OCI-LY7 (cell line): ENCODE data around the gene WNK2.

Experiments
- EZH2phosphoT487 ChIP-seq: fragments of 200-600 bp; sonication (generic); IDR thresholded peaks from 2 replicates; pipeline ENCODE4 v1.6.1; 2018; ENCODE audit warnings: low read depth, borderline replicate concordance, mild to moderate bottlenecking, mixed run types, antibody characterized with exemption, low read length, moderate library complexity, mixed read lengths
- TF ChIP-seq, protein P1 (sequence below): fragments of 200-600 bp; sonication (generic); conservative IDR thresholded peaks from 2 replicates; pipeline ENCODE4 v1.5.1; 2014; ENCODE audit warnings: mild to moderate bottlenecking, antibody characterized with exemption, low read length, moderate library complexity, mixed read lengths

DNA sequence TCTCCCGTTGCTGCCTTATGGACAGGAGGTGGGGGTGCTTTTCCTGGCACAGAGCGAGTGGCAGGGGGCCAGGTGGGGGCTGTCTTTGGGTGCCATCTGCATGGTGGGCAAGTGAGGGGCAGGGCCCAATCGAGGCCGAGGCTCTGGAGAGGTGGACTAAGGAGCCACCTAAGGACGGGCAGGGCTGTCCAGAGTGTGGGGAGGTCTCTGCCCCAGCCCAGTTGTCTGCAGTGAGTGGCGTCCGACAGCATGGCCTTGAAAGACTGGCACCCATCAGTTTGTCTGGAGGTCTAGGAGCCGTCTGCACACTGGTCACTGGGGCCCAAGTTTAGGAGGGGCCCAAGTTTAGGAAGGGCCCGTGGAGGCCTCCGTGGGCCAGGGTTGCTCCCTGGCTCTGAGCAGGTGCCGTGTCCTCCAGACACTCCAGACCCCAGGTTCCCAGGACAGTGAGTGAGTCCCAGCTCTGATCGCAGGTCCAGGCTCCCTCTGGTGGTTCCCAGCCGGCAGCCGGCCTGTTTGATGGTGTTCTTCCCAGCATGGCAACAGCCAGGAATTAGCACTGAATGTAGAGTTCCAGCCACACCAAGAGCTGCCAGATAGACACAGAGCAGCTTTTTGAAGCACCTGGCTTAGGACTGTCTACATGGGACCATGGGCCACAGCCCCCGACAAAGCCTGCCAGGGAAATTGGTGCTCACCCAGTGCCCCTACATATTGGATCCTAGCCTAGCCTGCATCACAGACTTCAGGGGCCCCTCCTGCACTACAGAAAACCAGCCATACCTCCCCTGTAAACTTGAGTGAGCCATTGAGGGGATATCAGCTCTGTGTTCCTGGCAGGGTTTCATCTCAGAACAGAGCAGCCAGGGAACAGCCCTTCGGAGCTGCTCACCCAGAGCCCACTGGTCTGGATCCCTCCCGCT, 120.9 kb downstream of the WNK2 start:
- TF ChIP-seq, protein P1, sequence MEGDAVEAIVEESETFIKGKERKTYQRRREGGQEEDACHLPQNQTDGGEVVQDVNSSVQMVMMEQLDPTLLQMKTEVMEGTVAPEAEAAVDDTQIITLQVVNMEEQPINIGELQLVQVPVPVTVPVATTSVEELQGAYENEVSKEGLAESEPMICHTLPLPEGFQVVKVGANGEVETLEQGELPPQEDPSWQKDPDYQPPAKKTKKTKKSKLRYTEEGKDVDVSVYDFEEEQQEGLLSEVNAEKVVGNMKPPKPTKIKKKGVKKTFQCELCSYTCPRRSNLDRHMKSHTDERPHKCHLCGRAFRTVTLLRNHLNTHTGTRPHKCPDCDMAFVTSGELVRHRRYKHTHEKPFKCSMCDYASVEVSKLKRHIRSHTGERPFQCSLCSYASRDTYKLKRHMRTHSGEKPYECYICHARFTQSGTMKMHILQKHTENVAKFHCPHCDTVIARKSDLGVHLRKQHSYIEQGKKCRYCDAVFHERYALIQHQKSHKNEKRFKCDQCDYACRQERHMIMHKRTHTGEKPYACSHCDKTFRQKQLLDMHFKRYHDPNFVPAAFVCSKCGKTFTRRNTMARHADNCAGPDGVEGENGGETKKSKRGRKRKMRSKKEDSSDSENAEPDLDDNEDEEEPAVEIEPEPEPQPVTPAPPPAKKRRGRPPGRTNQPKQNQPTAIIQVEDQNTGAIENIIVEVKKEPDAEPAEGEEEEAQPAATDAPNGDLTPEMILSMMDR, result peak; percentile 83
- TF ChIP-seq EZH2phosphoT487, result no peak
